HL-60 (cell line): ENCODE data around the gene BLTP3B.

ENCODE experiments used
- DNase-seq, 2 experiments: peaks; one replicate each; pipeline ENCODE4 v3.0.0-alpha.2; 2010 to 2020; ENCODE audit warnings: low read depth in 1 of 2, low spot score in 1 of 2
- H3K27ac ChIP-seq: fragments of 250-450 bp; sonication (Bioruptor Pico); replicated peaks from 2 replicates; pipeline ENCODE4 v1.5.1; 2020; ENCODE audit warnings: mild to moderate bottlenecking, moderate library complexity
- H3K27me3 ChIP-seq: fragments of 250-450 bp; sonication (Bioruptor Pico); 2 replicates; pipeline ENCODE4 v1.5.1; 2021; ENCODE audit warnings: mild to moderate bottlenecking, moderate library complexity; ENCODE audit not compliant: insufficient read depth, poor library complexity, severe bottlenecking
- H3K4me3 ChIP-seq: replicated peaks from 2 replicates; pipeline ENCODE4 v1.5.1; 2011; ENCODE audit warnings: mild to moderate bottlenecking, control low read depth, low read length; ENCODE audit not compliant: insufficient read depth
- GABPA ChIP-seq: IDR thresholded peaks from 2 replicates; pipeline ENCODE4 v1.6.1; 2012; ENCODE audit warnings: low read depth
- POLR2AphosphoS5 ChIP-seq: IDR thresholded peaks from 2 replicates; pipeline ENCODE4 v1.6.1; 2012; ENCODE audit warnings: low read depth
- SPI1 ChIP-seq: IDR thresholded peaks from 2 replicates; pipeline ENCODE4 v1.6.1; 2012; ENCODE audit warnings: low read depth, mild to moderate bottlenecking, borderline replicate concordance
- TF ChIP-seq, protein P1 (sequence below): IDR thresholded peaks from one replicate; pipeline ENCODE4 v1.5.1; 2011; ENCODE audit warnings: low read length, control low read depth, inconsistent platforms; ENCODE audit not compliant: insufficient read depth
- TF ChIP-seq, protein P2 (sequence below): IDR thresholded peaks from 2 replicates; pipeline ENCODE4 v1.6.1; 2012; ENCODE audit warnings: low read depth; ENCODE audit not compliant: insufficient replicate concordance

BLTP3B gene

DNA sequence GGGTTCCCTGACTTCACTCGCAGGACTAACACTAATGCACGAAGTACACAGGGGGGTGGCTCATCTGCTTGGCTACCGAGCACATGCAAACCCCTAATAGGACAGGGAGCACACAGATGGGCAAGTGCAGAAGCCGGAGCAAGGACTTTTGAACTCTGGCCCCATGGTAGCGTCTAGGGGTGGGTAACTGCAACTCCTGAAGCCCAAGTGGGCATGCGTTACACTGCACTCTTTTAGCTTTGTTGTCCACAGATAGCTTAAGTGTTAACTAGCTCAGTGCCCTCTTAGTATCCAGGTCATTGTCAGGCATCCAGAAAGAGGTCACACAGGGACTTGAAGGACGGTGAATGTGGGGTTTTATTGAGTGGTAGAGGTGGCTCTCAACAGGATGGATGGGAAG, 3.0 kb upstream of the BLTP3B start:
- Histone ChIP-seq H3K4me3 (no peak overlapping the region), H3K27ac (no peak overlapping the region), H3K27me3 (no peaks in the 10 kb centered on the region)
- no peak for DNase-seq
- TF ChIP-seq GABPA (no peak), POLR2AphosphoS5 (no peak), SPI1 (no peak)
- TF ChIP-seq, protein P1, sequence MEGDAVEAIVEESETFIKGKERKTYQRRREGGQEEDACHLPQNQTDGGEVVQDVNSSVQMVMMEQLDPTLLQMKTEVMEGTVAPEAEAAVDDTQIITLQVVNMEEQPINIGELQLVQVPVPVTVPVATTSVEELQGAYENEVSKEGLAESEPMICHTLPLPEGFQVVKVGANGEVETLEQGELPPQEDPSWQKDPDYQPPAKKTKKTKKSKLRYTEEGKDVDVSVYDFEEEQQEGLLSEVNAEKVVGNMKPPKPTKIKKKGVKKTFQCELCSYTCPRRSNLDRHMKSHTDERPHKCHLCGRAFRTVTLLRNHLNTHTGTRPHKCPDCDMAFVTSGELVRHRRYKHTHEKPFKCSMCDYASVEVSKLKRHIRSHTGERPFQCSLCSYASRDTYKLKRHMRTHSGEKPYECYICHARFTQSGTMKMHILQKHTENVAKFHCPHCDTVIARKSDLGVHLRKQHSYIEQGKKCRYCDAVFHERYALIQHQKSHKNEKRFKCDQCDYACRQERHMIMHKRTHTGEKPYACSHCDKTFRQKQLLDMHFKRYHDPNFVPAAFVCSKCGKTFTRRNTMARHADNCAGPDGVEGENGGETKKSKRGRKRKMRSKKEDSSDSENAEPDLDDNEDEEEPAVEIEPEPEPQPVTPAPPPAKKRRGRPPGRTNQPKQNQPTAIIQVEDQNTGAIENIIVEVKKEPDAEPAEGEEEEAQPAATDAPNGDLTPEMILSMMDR, result no peak
- TF ChIP-seq, protein P2, sequence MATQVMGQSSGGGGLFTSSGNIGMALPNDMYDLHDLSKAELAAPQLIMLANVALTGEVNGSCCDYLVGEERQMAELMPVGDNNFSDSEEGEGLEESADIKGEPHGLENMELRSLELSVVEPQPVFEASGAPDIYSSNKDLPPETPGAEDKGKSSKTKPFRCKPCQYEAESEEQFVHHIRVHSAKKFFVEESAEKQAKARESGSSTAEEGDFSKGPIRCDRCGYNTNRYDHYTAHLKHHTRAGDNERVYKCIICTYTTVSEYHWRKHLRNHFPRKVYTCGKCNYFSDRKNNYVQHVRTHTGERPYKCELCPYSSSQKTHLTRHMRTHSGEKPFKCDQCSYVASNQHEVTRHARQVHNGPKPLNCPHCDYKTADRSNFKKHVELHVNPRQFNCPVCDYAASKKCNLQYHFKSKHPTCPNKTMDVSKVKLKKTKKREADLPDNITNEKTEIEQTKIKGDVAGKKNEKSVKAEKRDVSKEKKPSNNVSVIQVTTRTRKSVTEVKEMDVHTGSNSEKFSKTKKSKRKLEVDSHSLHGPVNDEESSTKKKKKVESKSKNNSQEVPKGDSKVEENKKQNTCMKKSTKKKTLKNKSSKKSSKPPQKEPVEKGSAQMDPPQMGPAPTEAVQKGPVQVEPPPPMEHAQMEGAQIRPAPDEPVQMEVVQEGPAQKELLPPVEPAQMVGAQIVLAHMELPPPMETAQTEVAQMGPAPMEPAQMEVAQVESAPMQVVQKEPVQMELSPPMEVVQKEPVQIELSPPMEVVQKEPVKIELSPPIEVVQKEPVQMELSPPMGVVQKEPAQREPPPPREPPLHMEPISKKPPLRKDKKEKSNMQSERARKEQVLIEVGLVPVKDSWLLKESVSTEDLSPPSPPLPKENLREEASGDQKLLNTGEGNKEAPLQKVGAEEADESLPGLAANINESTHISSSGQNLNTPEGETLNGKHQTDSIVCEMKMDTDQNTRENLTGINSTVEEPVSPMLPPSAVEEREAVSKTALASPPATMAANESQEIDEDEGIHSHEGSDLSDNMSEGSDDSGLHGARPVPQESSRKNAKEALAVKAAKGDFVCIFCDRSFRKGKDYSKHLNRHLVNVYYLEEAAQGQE, result no peak

DNA sequence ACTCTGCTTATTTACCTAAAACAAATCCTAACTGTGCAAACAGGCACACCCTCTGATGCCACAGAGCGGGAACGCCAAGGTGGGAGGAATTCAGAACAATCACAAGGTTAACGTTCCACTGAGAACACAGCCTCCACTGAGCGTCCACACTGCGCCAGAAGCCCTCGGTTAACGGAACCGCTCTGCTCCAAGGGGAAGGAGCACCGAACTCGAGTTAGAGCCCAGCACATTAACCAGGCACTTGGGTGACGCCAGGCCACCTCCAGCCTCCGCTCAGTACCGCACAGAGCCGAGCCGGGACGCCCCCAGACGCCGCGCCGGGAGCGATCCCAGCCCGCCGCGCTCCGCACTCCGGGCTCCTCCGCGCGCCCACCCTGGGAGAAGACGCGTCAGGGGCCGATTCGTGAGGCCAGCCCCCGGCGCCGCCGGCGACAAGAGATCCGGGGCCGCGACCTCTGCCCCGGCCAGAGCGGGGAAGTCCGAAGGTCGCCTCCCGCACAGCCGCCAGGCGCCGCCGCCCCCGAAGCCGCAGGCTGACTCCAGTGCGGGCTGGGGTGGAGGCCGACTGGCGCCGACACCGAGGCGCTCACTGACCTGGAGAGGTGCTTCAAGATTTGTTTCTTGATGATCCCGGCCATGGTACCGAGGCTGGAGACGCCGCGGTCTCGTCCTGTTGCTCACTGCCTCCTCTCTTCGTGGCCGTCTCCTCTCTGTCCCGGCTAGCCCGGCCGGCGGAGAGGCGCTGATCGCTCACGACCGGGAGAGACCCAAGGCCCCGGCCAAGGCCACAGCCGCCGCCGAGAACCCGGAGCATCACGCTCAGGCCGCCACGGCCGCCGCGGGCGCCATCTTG, 450 bp downstream of the BLTP3B start:
- TF ChIP-seq, protein P2, result peak; percentile 42
- no peak for TF ChIP-seq GABPA
- peak; percentile 77; the same call in 1 of the 2 replicates for TF ChIP-seq POLR2AphosphoS5
- TF ChIP-seq, protein P1, result no peak
- no peak for TF ChIP-seq SPI1
- H3K27ac ChIP-seq, result peak overlapping the region; percentile 83
- H3K27me3 ChIP-seq, result no peaks in the 10 kb centered on the region
- peak overlapping the region; percentile 85 for H3K4me3 ChIP-seq
- peak in 1 of 2 experiments; percentile 41 for DNase-seq

DNA sequence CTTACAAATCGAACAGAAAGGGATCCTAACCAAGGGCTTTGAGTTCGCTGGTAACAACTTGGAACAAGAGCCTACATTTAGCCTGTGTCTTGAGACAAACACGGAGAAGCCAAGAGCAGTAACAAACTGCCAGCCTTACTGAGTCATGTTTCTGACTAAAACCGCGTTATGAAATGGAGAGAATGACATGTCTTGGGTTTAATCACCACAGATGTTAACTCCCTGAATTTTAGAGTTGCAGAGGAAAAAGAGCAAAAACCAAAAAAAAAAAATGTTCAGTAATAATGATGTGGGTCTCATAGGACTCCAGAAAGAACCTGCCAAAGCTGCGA, 1.0 kb downstream of the BLTP3B start:
- DNase-seq, result peak; percentile 54 to 59
- H3K27me3 ChIP-seq, result no peaks in the 10 kb centered on the region
- H3K27ac ChIP-seq, result peak overlapping the region; percentile 83
- TF ChIP-seq, protein P1, result no peak
- TF ChIP-seq SPI1, result no peak
- TF ChIP-seq, protein P2, result no peak
- TF ChIP-seq GABPA, result no peak
- no peak for TF ChIP-seq POLR2AphosphoS5
- H3K4me3 ChIP-seq, result peak overlapping the region; percentile 85
